HUES6 (cell line): ENCODE data around the gene PTPRE.

ENCODE experiments used
- H3K27ac ChIP-seq: 2 replicates; pipeline ENCODE4 v1.7.0; 2013; ENCODE audit warnings: low read depth, mild to moderate bottlenecking, low read length, inconsistent platforms
- H3K27me3 ChIP-seq: 2 replicates; pipeline ENCODE4 v1.6.1; 2013; ENCODE audit warnings: low read length; ENCODE audit not compliant: control insufficient read depth, insufficient read depth
- H3K36me3 ChIP-seq: 2 replicates; pipeline ENCODE4 v1.6.1; 2013; ENCODE audit warnings: low read length; ENCODE audit not compliant: control insufficient read depth, insufficient read depth
- H3K4me1 ChIP-seq: 2 replicates; pipeline ENCODE4 v1.6.1; 2013; ENCODE audit warnings: low read length; ENCODE audit not compliant: control insufficient read depth, insufficient read depth
- H3K4me3 ChIP-seq: 2 replicates; pipeline ENCODE4 v1.5.1; 2013; ENCODE audit warnings: low read depth, low read length
- H3K9ac ChIP-seq: one replicate; pipeline ENCODE4 v1.6.1; 2013; ENCODE audit warnings: mild to moderate bottlenecking, low read length
- H3K9me3 ChIP-seq: 2 replicates; pipeline ENCODE4 v1.6.1; 2013; ENCODE audit warnings: low read depth, low read length; ENCODE audit not compliant: control insufficient read depth, insufficient read depth

Gene PTPRE

DNA sequence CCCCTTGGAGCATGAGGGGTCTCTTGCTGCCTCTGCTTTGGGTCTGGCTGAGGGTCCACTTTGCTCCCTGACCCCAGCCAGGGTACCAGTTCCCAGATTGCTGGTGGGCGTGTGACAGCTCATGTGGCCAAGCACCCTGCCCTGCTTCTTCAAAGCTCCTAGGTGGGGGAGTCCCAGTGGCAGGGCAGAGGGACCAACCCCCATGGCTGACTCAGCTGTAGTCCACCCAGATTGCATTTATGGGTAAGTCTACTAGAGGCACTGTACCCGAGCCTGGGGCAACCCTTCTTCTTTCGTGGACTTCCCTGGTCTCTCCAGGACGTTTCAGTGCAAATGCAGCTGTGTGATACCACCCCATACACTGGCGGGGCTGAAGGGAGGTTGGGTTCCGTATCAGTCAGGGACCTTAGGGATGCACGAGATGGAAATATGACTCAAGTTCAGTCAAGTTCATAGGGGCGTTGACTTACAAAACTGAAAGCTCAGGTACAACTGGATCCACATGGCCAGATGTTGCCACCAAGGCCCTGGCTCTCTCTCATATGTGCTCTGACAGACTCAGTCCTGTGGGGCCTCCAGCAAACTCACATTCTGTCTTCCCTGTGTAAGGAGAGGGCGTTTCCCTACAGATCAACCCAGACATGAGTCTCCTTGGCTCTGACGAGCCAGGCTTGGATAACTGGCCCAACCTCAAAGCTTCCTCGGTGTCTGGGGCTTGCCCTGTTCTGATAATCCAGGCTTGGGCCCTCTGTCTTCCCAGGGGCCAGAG lies 13.6 kb downstream of the PTPRE start:
- Histone ChIP-seq H3K27ac (no peak overlapping the region), H3K9ac (no peak overlapping the region), H3K27me3 (no peaks in the 10 kb centered on the region), H3K9me3 (no peaks in the 10 kb centered on the region), H3K4me3 (no peak overlapping the region), H3K36me3 (no peaks in the 10 kb centered on the region), H3K4me1 (no peaks in the 10 kb centered on the region)

DNA sequence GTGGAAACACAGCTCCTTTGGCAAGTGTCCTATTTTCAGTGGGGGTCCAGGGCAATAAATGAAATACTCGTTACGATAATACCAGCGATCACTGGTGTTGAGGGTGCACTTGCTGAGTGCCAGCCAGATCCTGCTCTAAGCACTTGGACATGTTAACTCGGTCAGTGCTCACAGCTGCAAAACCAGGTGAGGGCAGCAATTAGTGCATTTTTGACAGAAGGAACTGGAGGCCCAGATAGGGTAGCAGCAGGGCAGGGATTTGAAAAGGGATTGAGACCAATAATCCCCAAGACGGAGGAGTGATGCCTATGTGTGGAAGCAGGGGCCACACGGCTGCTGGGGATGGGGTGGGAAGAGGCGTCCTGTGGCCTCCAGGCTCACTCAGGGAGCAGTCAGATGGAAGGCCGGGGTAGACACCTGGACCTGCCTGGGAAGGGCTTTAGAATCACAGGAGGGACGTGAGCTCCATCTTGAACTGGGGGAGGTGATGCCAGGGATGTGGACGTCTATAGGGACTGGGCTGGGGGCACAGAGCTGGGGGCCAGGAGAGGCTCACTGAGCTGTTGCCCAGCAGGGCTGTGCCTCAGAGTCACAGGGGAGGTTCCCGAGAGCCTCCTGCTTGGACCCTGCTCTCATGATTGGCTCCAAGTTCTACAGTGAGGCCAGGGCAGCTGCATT lies 14.3 kb downstream of the PTPRE start:
- Histone ChIP-seq H3K9ac (no peak overlapping the region), H3K27me3 (no peaks in the 10 kb centered on the region), H3K36me3 (no peaks in the 10 kb centered on the region), H3K27ac (no peak overlapping the region), H3K9me3 (no peaks in the 10 kb centered on the region), H3K4me3 (no peak overlapping the region), H3K4me1 (no peaks in the 10 kb centered on the region)

GRCh38 chr10:127921753-127922145 lies 14.8 kb downstream of the PTPRE start:
- Histone ChIP-seq H3K27ac (no peak overlapping the region), H3K27me3 (no peaks in the 10 kb centered on the region), H3K4me3 (no peak overlapping the region), H3K9ac (no peak overlapping the region), H3K9me3 (no peaks in the 10 kb centered on the region), H3K36me3 (no peaks in the 10 kb centered on the region), H3K4me1 (no peaks in the 10 kb centered on the region)

- H3K4me1 ChIP-seq: no peaks in the 10 kb centered on the region
- no peaks in the 10 kb centered on the region for H3K27me3 ChIP-seq
- no peaks in the 10 kb centered on the region for H3K36me3 ChIP-seq
- no peak overlapping the region for H3K9ac ChIP-seq
- no peaks in the 10 kb centered on the region for H3K9me3 ChIP-seq
- H3K27ac ChIP-seq: no peak overlapping the region
- H3K4me3 ChIP-seq: no peak overlapping the region
Observed at GRCh38 chr10:127922206-127922605, 15.3 kb downstream of the PTPRE start.

- H3K4me3 ChIP-seq: no peak overlapping the region
- H3K4me1 ChIP-seq: no peaks in the 10 kb centered on the region
- H3K9ac ChIP-seq: no peak overlapping the region
- H3K27me3 ChIP-seq: no peaks in the 10 kb centered on the region
- H3K27ac ChIP-seq: no peak overlapping the region
- no peaks in the 10 kb centered on the region for H3K36me3 ChIP-seq
- no peaks in the 10 kb centered on the region for H3K9me3 ChIP-seq
Observed at GRCh38 chr10:127922675-127923366, 15.9 kb downstream of the PTPRE start.

DNA sequence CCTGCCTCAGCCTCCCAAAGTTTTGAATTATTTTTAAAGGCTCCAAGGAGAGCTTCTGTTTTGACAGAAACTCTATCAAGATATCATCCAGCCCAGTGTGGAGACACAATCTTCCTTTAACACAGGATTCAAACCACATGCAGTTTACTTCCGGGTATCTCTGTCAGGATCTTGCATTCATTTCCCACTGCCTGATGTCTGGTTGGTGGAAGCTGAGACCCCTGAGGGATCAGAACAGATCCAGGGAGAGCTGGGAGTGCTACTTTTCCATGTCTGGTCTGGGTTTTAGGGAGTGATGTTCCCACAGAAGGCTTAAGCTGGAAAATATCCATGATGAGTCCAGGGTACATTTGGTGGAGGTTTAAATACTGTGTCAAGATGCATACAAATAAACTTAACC lies 16.7 kb downstream of the PTPRE start:
- no peaks in the 10 kb centered on the region for H3K36me3 ChIP-seq
- no peaks in the 10 kb centered on the region for H3K4me1 ChIP-seq
- no peak overlapping the region for H3K27ac ChIP-seq

GRCh38 chr10:127925471-127926207 lies 18.7 kb downstream of the PTPRE start:
- Histone ChIP-seq H3K9me3 (no peaks in the 10 kb centered on the region), H3K4me3 (no peak overlapping the region), H3K9ac (no peak overlapping the region), H3K27ac (no peak overlapping the region), H3K36me3 (no peaks in the 10 kb centered on the region), H3K27me3 (no peaks in the 10 kb centered on the region), H3K4me1 (no peaks in the 10 kb centered on the region)

More for the DNA sequence above, 16.7 kb downstream of the PTPRE start:
- no peak overlapping the region for H3K9ac ChIP-seq
- H3K9me3 ChIP-seq: no peaks in the 10 kb centered on the region
- H3K4me3 ChIP-seq: no peak overlapping the region
- no peaks in the 10 kb centered on the region for H3K27me3 ChIP-seq

DNA sequence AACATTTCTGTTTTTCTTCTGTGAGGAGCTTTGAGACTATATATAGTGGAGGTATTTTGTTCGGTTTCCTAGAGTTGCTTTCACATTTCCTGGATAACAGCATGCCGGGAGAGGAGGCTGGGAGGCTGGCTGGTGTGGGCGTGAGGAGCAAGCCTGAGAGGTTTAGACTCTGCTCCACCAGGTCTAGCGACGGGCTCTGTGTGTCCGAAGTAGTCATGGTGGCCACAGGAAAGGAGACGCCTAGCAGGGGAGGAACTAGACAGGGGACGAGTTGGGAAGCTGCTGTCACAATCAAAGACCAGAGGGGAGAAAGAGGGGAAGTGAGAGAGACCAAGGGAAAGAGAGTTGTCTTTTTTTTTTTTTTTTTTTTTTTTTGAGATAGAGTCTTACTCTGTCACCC lies 19.6 kb downstream of the PTPRE start:
- no peak overlapping the region for H3K27ac ChIP-seq
- H3K4me1 ChIP-seq: no peaks in the 10 kb centered on the region
- H3K27me3 ChIP-seq: no peaks in the 10 kb centered on the region
- H3K9me3 ChIP-seq: no peaks in the 10 kb centered on the region
- no peaks in the 10 kb centered on the region for H3K36me3 ChIP-seq
- H3K9ac ChIP-seq: no peak overlapping the region
- H3K4me3 ChIP-seq: no peak overlapping the region

GRCh38 chr10:127928021-127928806 lies 21.3 kb downstream of the PTPRE start:
- H3K27ac ChIP-seq: no peak overlapping the region
- no peaks in the 10 kb centered on the region for H3K4me1 ChIP-seq
- H3K9ac ChIP-seq: no peak overlapping the region
- H3K36me3 ChIP-seq: no peaks in the 10 kb centered on the region
- no peaks in the 10 kb centered on the region for H3K27me3 ChIP-seq
- no peak overlapping the region for H3K4me3 ChIP-seq
- no peaks in the 10 kb centered on the region for H3K9me3 ChIP-seq

- H3K36me3 ChIP-seq: no peaks in the 10 kb centered on the region
- H3K9ac ChIP-seq: no peak overlapping the region
- no peak overlapping the region for H3K27ac ChIP-seq
- H3K9me3 ChIP-seq: no peaks in the 10 kb centered on the region
- peaks cover 6% of the 10 kb centered on the region; the same call in 1 of the 2 replicates for H3K4me1 ChIP-seq
- H3K4me3 ChIP-seq: no peak overlapping the region
- no peaks in the 10 kb centered on the region for H3K27me3 ChIP-seq
Observed at GRCh38 chr10:127932521-127933270, 25.8 kb downstream of the PTPRE start.
